NCI-H446 (cell line): Measurements from ENCODE around the gene WASHC3.
"Not testable (repeated sequence)": the region's sequence is repeated elsewhere in the genome, so short reads cannot be mapped to it uniquely, and the experiment has no call there.

Experiments used
- DNase-seq, 2 experiments: peaks; one replicate each; lab custom pipeline; 2025; lab: John Stamatoyannopoulos, UW

The WASHC3 gene, protein sequence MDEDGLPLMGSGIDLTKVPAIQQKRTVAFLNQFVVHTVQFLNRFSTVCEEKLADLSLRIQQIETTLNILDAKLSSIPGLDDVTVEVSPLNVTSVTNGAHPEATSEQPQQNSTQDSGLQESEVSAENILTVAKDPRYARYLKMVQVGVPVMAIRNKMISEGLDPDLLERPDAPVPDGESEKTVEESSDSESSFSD

GRCh38 chr12:102061560-102062418, at the start of gene WASHC3:
TSS of gene WASHC3 (minus strand) at chr12:102061991. CDS start at chr12:102061962, 29 bp downstream.
- peak; percentile 87 to 93 for DNase-seq

- no peak for DNase-seq
Measured at GRCh38 chr12:102110782-102111181, 49.0 kb upstream of the WASHC3 start.

- no peak for DNase-seq
Measured at GRCh38 chr12:102107970-102108369, 46.2 kb upstream of the WASHC3 start.

- DNase-seq: no peak
Measured at GRCh38 chr12:102106905-102107304, 45.1 kb upstream of the WASHC3 start.

- DNase-seq: no peak
Measured at GRCh38 chr12:102096855-102097254, 35.1 kb upstream of the WASHC3 start.

GRCh38 chr12:102095677-102096263, 34.0 kb upstream of the WASHC3 start:
- DNase-seq: peak in 1 of 2 experiments; percentile 24

DNA sequence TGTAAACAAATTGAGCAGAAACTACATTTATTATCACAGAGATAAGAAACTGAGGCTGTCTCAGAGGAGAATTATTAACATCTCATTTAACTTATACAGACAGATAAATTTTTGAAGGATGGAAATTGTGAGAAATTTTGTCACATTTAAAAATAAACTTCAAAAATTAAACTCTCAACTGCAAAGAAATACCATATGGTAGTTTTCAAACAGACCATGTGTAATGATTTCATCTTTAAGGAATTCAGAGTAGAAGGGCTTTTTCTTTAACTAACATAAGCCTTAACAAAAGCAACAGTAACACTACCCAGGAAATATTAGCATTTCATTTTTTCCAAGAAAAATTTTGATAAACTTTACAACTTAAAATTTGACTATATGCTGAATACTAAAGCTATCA, 31.5 kb upstream of the WASHC3 start:
- DNase-seq: peak in 1 of 2 experiments; percentile 3

GRCh38 chr12:102089228-102089835, 27.5 kb upstream of the WASHC3 start:
- DNase-seq: not testable (repeated sequence)

DNA sequence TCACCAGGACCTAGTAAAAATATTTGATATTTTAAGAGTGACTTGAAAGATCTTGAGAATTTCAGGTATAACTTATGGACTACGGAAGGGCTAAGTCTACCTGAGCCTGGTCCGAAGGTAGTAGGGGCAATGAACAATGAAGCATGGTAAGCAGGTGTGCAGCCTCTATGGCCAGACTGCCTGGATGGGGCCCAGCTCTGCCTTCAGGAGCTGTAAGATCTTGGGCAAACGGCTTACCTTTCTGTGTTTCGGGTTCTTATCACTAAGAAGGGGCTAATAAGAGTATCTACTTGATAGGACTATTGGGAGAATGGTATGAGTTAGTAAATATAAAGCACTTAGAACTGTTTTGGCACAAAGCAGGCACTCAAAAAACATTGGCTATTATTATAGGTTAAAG, 19.1 kb upstream of the WASHC3 start:
- DNase-seq: no peak

- not testable (repeated sequence) for DNase-seq
Measured at GRCh38 chr12:102072092-102072491, 10.3 kb upstream of the WASHC3 start.

DNA sequence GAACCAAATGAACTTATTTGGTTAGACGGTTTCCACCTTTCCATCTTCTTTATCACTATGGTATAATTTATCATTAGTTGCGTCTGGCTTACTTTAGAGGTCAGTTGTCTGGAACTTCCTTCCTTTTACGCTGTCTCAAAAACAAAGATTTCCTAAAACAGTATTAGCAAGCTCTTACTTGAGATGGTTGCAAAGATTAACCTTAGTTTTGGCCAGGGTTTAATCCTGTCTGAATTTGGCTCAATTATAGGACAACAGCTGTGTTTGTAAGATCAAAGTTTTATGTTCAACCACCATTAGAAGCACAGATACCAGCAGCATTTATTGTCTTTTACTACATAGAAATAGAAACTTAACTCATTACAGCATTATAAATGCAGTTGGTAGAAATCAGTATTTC, 7.9 kb upstream of the WASHC3 start:
- no peak for DNase-seq

- DNase-seq: no peak
Measured at GRCh38 chr12:102067574-102068258, 5.9 kb upstream of the WASHC3 start.

GRCh38 chr12:102064476-102064875, 2.7 kb upstream of the WASHC3 start:
- DNase-seq: no peak

- peak in 1 of 2 experiments; percentile 28 for DNase-seq
Measured at GRCh38 chr12:102063069-102063468, 1.3 kb upstream of the WASHC3 start.

DNA sequence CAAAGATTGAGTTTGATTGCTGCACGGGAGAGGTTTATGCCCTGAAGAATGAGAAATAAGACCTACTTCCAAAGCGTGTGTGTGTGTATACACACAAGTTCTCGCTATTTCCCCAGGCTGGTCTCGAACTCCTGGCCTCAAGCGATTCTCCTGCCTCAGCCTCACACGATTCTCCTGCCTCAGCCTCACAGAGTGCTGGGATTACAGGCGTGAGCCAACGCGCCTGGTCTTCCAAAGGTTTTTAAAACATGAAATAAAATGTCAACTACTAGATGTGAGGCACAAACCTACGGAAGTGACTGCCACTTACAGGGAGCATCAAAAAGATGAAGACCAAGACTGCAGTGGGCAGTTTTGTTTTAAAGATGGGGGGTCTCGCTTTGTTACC, 622 bp upstream of the WASHC3 start:
- DNase-seq: no peak

DNA sequence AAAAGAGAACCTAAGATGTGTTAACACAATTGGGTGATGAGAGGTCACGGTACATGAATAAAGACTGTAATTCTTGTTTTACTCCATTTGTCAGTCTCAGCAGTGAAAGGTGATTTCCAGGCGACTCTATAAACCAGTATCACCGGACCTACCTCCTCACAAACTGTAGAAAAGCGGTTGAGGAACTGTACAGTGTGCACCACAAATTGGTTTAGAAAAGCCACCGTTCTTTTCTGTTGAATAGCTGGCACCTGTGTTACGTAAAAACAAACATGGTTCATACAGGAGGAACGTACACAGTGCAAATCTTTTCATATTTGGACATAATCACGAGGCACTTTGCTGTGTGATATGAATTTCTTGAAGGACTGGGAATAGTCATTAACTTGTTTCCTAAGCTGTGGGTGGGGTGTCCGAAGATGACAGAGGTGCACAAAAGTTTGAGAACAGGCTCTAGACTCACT, 663 bp downstream of the WASHC3 start:
- DNase-seq: no peak

GRCh38 chr12:102059343-102059742, 2.4 kb downstream of the WASHC3 start:
- DNase-seq: no peak

DNA sequence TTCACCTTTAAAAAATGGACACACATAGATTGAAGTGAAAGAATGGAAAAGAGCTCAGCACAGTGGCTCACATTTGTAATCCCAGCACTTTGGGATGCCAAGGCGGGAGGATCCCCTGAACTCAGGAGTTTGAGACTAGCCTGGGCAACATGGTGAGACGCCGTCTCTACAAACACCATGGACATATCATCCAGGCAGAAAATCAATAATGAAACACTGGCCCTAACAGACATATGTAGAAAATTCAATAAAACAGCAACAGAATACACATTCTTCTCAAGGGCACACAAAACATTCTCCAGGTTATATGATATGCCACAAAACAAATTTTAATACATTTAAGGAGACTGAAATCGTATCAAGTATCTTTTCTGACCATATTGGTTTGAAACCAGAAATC, 7.4 kb downstream of the WASHC3 start:
- no peak for DNase-seq

- DNase-seq: no peak
Measured at GRCh38 chr12:102053062-102053349, 8.8 kb downstream of the WASHC3 start.

GRCh38 chr12:102052192-102053061, 9.4 kb downstream of the WASHC3 start:
- no peak for DNase-seq

GRCh38 chr12:102051431-102051965, 10.3 kb downstream of the WASHC3 start:
- no peak for DNase-seq
